HUDEP-2 (cell line): Measurements from ENCODE around the gene LYSMD3.

Source experiments
- DNase-seq, 76 experiments: peaks; one replicate each; lab custom pipeline; 2025; ENCODE audit not compliant: unreplicated experiment in 76 of 76; lab: John Stamatoyannopoulos, UW

The LYSMD3 gene

DNA sequence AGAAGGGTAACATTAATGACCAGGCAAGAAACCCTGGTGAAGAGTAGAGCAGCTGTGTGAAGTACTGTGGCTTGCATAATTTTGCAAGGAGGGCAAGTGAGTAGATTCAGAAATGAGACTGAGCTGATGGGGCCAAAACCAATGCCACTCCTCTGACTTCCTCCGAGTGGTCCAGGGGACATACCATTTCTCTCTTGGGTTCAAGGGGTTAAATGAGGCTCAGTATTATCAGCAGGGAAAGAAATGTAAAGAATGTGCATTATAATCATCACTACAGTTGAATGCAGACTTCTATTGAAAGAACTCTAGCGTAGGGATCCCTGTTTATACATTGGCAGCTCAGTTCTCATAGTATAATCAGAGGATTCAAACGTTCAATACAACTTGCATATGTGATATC lies 44.8 kb downstream of the LYSMD3 start:
- no peak for DNase-seq

- no peak for DNase-seq
These were observed 46.2 kb downstream of the LYSMD3 start for GRCh38 chr5:90483206-90483605.

- DNase-seq: no peak
These were observed 48.7 kb downstream of the LYSMD3 start for GRCh38 chr5:90480699-90481098.

DNA sequence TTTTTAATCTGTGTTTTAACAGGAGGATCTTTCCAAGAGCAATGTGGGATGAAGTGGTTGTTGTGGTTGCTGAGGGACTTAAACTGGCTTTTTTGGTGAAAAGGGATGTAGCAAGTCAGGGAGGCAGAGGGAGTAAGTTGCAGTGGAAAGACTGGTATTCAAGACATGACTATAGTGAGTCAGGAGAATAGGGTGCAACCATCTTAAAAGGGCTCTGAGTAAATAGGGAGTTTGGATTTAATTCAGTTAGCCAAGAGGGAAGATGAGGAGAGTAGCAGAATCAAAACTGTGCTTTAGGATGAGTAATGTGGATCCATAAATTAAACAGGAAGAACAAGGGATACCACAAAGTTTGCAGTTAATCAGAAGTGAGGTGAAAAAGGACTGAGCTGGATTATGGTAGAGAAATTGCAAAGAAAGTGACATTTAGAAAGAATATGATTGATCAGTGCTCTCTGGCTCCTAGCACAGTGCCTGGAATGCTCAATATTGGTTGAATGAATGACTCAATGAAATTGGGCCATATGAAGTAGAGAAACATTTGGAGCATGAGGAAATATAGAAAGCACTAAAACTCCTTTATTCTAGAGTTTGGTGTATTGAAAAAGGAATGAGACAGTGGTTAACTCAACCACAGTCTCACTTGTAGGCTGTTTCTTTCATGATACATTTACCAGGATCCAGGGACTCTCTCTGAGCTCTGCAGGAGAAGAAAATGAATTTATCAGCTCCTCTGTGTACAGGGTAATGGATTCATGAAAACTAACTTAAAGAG lies 49.6 kb downstream of the LYSMD3 start:
- DNase-seq: no peak

DNA sequence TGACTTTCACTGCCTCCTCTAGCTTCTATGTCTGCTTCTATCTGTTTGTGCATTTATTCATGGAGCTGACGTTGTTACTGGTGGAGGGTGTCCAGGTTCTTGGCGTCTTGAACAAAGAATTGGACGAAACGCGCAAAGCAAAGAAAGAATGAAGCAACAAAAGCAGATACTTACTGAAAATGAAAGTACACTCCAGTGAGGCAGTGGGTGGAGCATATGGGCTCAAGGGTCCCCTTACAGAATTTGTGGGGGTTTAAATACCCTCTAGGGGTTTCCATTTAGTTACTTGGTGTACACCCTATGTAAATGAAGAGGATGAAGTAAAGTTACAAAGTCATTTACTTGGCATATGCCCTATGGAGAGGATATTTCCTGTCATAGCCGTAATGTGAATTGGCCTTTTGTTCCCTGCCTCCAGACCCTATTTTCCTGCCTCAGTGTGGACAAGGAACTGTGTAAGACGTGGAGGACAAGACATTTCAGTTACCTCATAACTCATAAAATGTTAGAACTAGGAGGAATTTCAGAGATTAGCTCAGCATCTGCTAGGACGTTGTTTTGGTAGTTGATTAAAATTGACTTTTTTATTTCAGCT lies 51.7 kb downstream of the LYSMD3 start:
- no peak for DNase-seq

GRCh38 chr5:90477073-90477472 lies 52.3 kb downstream of the LYSMD3 start:
- DNase-seq: no peak

GRCh38 chr5:90476391-90476790 lies 53.0 kb downstream of the LYSMD3 start:
- peak in 4 of 76 experiments; percentile 3 to 10 (median 8) for DNase-seq

DNA sequence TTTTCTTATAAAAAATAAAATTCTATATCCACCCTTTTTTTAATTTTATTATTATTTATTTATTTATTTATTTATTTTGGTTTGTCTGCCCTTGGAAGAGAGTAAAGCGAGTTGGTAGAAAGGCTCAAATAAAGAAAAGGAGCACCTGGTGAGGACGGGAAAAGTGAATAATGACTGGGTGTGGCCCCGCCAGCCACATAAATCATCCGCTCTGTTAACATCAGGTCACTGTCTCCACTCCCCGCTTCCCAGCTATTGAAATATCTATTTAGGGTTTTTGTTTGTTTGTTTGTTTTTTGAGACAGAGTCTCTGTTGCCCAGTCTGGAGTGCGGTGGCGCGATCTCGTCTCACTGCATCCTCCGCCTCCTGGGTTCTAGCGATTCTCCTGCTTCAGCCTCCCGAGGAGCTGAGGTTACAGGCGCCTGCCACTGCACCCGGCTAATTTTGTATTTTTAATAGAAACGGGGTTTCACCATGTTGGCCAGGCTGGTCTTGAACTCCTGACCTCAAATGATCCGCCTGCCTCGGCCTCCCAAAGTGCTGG lies 53.9 kb downstream of the LYSMD3 start:
- DNase-seq: no peak

GRCh38 chr5:90474235-90475107 lies 54.9 kb downstream of the LYSMD3 start, which contains the start of the genes MBLAC2 and POLR3G:
Gene MBLAC2, minus strand, starts transcription at chr5:90474771. Its CDS starts 479 bp downstream, at chr5:90474292.
Gene POLR3G, plus strand, starts transcription at chr5:90474864. Its CDS starts 10,704 bp downstream, at chr5:90485568.
- DNase-seq: peak; percentile 51 to 96 (median 89)

DNA sequence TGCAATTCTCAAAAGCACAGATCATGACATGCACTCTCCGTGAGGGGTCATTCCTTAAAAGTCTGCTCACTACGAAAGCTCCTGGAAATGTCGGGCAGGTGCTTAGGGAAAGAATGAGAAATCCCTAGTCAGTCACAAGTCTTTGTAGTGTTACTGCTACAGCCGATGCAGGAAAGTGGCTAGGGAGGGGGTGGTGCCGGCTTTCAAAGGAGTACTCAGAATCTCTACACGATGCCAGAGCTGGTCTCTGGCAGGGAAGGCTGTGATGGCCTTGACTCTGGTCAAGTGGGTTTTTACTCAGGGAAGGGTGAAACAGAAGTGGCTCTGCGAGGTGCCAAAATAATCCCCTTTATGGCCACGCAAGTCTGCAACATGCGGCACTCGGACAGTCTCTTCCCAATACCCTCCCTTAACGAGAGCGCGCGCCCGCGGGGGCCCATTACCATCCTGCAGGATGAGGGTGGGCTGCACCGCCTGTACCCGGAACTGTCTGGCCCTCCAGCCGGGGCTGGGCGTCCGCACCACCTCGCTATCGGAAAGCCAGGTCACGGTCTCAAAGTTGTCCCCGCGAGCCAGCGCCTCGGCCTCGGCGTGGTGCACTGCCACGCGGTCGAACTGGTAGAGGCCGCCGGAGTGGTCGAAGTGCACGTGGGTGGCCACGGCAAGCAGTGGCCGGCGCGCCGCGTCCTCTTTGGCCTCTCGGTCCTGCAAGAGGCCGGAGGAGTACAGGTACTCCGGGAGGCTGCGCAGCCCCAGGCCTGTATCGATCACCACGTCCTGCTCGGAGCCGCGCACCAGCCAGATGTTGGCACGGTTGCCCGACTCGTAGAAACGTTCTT lies 55.8 kb downstream of the LYSMD3 start:
- peak in 37 of 76 experiments; percentile 4 to 60 (median 34) for DNase-seq

DNA sequence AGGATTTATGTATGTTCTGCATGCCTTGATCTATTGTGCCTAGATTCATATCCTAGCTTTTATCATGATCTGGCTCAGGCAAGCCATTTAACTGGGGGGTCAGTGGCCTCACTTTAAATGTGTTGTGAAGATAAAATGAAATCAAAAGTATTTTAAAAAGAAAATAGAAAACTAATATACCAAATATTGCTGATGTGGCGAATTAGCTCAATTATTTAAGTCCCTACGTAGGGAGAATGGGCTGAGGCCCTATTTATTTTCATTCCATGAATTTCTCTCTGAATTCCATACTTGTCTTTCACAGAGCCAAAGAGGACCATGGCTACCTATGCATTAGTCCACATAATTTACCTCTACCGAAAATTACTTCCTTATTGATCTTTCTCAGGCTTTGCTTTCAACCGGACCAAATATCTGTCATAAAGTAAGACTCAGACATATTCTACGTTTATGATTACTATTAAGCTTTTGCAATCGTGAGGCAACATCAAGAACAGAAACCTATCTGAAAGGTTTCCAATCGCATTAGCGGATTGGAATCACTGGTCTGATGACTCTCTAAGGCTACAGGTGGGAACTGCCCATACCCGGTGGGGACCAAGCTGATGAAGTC lies 56.5 kb downstream of the LYSMD3 start:
- DNase-seq: peak in 1 of 76 experiments; percentile 60
